CD14-positive monocyte (primary cell): ENCODE measurements around the gene ROR1. TPM values are rescaled to one million over a fixed set of nuclear protein-coding genes. Genes with fewer than 3 reads are reported as not detected.

Experiments
- DNase-seq, 3 donors: peaks; one replicate each; pipeline ENCODE4 v3.0.0-alpha.2; 2011 to 2022
- H2AFZ ChIP-seq: 2 replicates; pipeline ENCODE4 v1.6.0; 2012; ENCODE audit warnings: mild to moderate bottlenecking, low read depth, low read length, inconsistent platforms; ENCODE audit not compliant: insufficient read depth, poor library complexity, severe bottlenecking
- H3K27ac ChIP-seq, 2 donors: 1 replicate in 1 of 2; 2 replicates in 1 of 2; pipeline ENCODE4 v1.5.1; 2012 to 2013; ENCODE audit warnings: low read length in 2 of 2, control low read depth in 1 of 2, inconsistent platforms in 1 of 2, low read depth in 1 of 2, mild to moderate bottlenecking in 1 of 2
- H3K27me3 ChIP-seq, 2 donors: one replicate each; pipeline versions ENCODE4 v1.6.0 to v1.6.1; 2011 to 2013; ENCODE audit warnings: low read length in 2 of 2; ENCODE audit not compliant: control insufficient read depth in 2 of 2, insufficient read depth in 2 of 2
- H3K36me3 ChIP-seq, 2 donors: replicated peaks in 1 of 2; 1 replicate in 1 of 2; 2 replicates in 1 of 2; pipeline versions ENCODE4 v1.5.1 to v1.6.1; 2012 to 2013; ENCODE audit warnings: low read length in 2 of 2, control low read depth in 1 of 2, inconsistent platforms in 1 of 2, mild to moderate bottlenecking in 1 of 2; ENCODE audit not compliant: insufficient read depth in 2 of 2, control insufficient read depth in 1 of 2
- H3K4me1 ChIP-seq, 2 donors: 1 replicate in 1 of 2; 2 replicates in 1 of 2; pipeline versions ENCODE4 v1.5.1 to v1.6.1; 2012 to 2013; ENCODE audit warnings: low read length in 2 of 2, control low read depth in 1 of 2, inconsistent platforms in 1 of 2, mild to moderate bottlenecking in 1 of 2, moderate library complexity in 1 of 2; ENCODE audit not compliant: insufficient read depth in 2 of 2, control insufficient read depth in 1 of 2
- H3K4me2 ChIP-seq: replicated peaks from 2 replicates; pipeline ENCODE3; 2012; ENCODE audit warnings: low read length, moderate library complexity, mild to moderate bottlenecking; ENCODE audit not compliant: poor library complexity, severe bottlenecking; ENCODE audit errors: extremely low read depth
- H3K4me3 ChIP-seq, 3 experiments: fragments of 200-600 bp in 1 of 3; sonication (generic) in 1 of 3; replicated peaks in 1 of 3; 1 replicate in 2 of 3; 2 replicates in 1 of 3; pipeline ENCODE4 v1.5.1; 2011 to 2013; ENCODE audit warnings: low read length in 3 of 3, mild to moderate bottlenecking in 3 of 3, control low read depth in 2 of 3, low read depth in 2 of 3, inconsistent platforms in 1 of 3, moderate library complexity in 1 of 3
- H3K79me2 ChIP-seq: 2 replicates; pipeline ENCODE4 v1.6.0; 2012; ENCODE audit warnings: mild to moderate bottlenecking, control low read depth, inconsistent platforms, low read length, moderate library complexity; ENCODE audit not compliant: insufficient read depth
- H3K9ac ChIP-seq: 2 replicates; pipeline ENCODE4 v1.6.0; 2017; ENCODE audit warnings: low read length, mild to moderate bottlenecking; ENCODE audit not compliant: insufficient read depth, poor library complexity, severe bottlenecking
- H3K9me3 ChIP-seq, 2 donors: replicated peaks in 1 of 2; 1 replicate in 1 of 2; 2 replicates in 1 of 2; pipeline versions ENCODE4 v1.5.1 to v1.6.1; 2012 to 2013; ENCODE audit warnings: low read length in 2 of 2, control low read depth in 1 of 2; ENCODE audit not compliant: control insufficient read depth in 1 of 2, insufficient read depth in 1 of 2
- H4K20me1 ChIP-seq: 2 replicates; pipeline ENCODE4 v1.6.0; 2012; ENCODE audit warnings: mild to moderate bottlenecking, low read length, control low read depth, moderate library complexity; ENCODE audit not compliant: insufficient read depth
- H3K27ac Mint-ChIP-seq, 7 donors: one replicate each; pipeline ENCODE4 v1.8.0; 2020; ENCODE audit warnings: mild to moderate bottlenecking in 7 of 7, mixed read lengths in 7 of 7, moderate library complexity in 6 of 7, inconsistent platforms in 2 of 7
- H3K27me3 Mint-ChIP-seq, 3 donors: one replicate each; pipeline ENCODE4 v1.8.0; 2021 to 2022; ENCODE audit warnings: low read depth in 3 of 3, mild to moderate bottlenecking in 3 of 3, mixed read lengths in 3 of 3, moderate library complexity in 3 of 3, inconsistent platforms in 1 of 3
- H3K36me3 Mint-ChIP-seq, 2 donors: one replicate each; pipeline ENCODE4 v1.8.0; 2020; ENCODE audit warnings: mixed read lengths in 2 of 2, inconsistent platforms in 1 of 2, mild to moderate bottlenecking in 1 of 2
- H3K4me1 Mint-ChIP-seq: one replicate; pipeline ENCODE4 v1.8.0; 2020; ENCODE audit warnings: mild to moderate bottlenecking, mixed read lengths
- H3K4me3 Mint-ChIP-seq, 2 donors: one replicate each; pipeline ENCODE4 v1.8.0; 2020; ENCODE audit warnings: mild to moderate bottlenecking in 2 of 2, mixed read lengths in 2 of 2, moderate library complexity in 1 of 2
- H3K9me3 Mint-ChIP-seq, 7 donors: one replicate each; pipeline ENCODE4 v1.8.0; 2020 to 2022; ENCODE audit warnings: mixed read lengths in 7 of 7, mild to moderate bottlenecking in 6 of 7, moderate library complexity in 6 of 7, inconsistent platforms in 2 of 7
- WGBS: methylation state at CpG from one replicate; pipeline ENCODE4 v1.1.5; 2013; ENCODE audit warnings: missing lambda C conversion rate; ENCODE audit not compliant: insufficient coverage; 5-methylcytosine and 5-hydroxymethylcytosine counted together
- intact Hi-C, 2 donors: fragments of 100-400 bp; cut with micrococcal nuclease; formaldehyde crosslinking; loops; one replicate each; pipeline versions ENCODE4 v1.15.0 to v1.15.1; 2023
- polyA plus RNA-seq, 3 donors: library from polyadenylated mRNA; depleted of rRNA in 1 of 3; unstranded in 2 of 3; stranded (reverse) in 1 of 3; fragments of 300-500 nt in 2 of 3; fragments of >200 nt in 1 of 3; fragmentation: Illumina TruSeq in 2 of 3; gene quantifications; 1 replicate in 2 of 3; 2 replicates in 1 of 3; pipeline ENCODE4 v1.2.3, GENCODE V29; 2012 to 2021
- TF ChIP-seq, protein P1 (sequence below): fragments of 200-600 bp; IDR thresholded peaks from one replicate; pipeline ENCODE4 v1.8.0; 2022; ENCODE audit warnings: antibody characterized with exemption, mild to moderate bottlenecking

Gene ROR1
- polyA plus RNA-seq, 3 donors = not detected

DNA sequence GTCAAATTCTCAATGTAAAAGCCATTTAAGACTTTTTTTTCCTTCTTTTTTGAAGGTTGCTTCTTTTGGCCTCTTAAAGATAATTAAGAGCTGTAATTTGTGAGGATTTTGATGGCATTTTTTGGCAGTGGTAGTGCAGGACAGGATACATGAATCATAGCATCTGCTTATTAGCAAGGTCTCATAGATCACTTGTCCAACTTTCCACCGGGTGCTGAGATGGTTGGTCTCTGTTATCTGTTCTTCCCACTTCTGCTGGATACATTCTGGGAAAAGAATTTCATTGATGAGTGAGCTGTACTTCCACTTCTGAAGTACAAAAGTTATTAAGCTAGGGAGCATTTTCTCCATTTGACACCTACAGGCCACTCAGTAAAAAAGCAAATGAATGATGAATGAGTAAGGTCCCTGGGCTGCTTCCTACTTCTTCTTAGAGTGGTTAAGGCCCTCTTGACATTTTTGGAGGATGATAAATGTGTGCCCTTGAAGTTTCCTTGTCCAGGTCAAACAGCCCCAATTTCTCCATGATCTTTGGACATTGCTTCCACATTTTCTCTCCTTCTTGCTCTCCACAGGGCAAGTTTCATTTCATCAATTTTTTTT is 100.6 kb downstream of the ROR1 start:
- H3K79me2 ChIP-seq = no peaks in the 10 kb centered on the region
- no peaks in the 10 kb centered on the region for H3K27me3 ChIP-seq
- intact Hi-C loops = no loop called here
- H3K4me2 ChIP-seq = no peak overlapping the region
- Mint-ChIP-seq H3K27ac (no peak overlapping the region), H3K4me3 (no peak overlapping the region), H3K36me3 (no peaks in the 10 kb centered on the region), H3K4me1 (no peaks in the 10 kb centered on the region), H3K27me3 (peaks cover 0 to 3% (median 0%) of the 10 kb centered on the region in 3 donors), H3K9me3 (peaks cover 0 to 1% (median 0%) of the 10 kb centered on the region in 7 donors)
- H3K36me3 ChIP-seq = no peaks in the 10 kb centered on the region
- no peaks in the 10 kb centered on the region for H3K4me1 ChIP-seq
- no peak for DNase-seq
- no peak overlapping the region for H3K27ac ChIP-seq
- no peak overlapping the region for H3K9ac ChIP-seq
- WGBS = no CpG with 5 or more reads among the region's 1 CpG
- H3K4me3 ChIP-seq = no peak overlapping the region
- TF ChIP-seq, protein P1, sequence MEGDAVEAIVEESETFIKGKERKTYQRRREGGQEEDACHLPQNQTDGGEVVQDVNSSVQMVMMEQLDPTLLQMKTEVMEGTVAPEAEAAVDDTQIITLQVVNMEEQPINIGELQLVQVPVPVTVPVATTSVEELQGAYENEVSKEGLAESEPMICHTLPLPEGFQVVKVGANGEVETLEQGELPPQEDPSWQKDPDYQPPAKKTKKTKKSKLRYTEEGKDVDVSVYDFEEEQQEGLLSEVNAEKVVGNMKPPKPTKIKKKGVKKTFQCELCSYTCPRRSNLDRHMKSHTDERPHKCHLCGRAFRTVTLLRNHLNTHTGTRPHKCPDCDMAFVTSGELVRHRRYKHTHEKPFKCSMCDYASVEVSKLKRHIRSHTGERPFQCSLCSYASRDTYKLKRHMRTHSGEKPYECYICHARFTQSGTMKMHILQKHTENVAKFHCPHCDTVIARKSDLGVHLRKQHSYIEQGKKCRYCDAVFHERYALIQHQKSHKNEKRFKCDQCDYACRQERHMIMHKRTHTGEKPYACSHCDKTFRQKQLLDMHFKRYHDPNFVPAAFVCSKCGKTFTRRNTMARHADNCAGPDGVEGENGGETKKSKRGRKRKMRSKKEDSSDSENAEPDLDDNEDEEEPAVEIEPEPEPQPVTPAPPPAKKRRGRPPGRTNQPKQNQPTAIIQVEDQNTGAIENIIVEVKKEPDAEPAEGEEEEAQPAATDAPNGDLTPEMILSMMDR = no peak
- no peaks in the 10 kb centered on the region for H3K9me3 ChIP-seq
- no peak overlapping the region for H2AFZ ChIP-seq
- no peaks in the 10 kb centered on the region for H4K20me1 ChIP-seq

DNA sequence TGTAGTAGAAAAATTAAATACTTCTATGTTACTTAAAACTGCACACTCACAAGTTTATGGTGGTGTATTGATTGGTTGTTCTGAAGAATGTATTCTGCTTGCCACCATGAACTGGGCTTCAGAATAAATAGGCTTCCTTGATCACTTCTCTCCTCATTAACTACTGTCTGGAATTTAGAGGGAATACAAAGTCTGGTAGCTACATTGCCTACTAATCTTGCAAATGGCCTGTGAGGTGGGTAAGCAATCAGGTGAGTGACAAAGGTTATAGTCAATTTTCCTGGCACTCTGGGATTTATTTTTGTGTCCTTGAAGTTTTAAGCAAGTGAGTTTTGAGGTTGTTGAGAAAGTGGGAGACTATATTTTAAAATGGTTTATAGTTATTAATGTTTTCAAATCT is 101.8 kb downstream of the ROR1 start:
- Histone ChIP-seq H4K20me1 (no peaks in the 10 kb centered on the region), H3K36me3 (no peaks in the 10 kb centered on the region), H3K9me3 (no peaks in the 10 kb centered on the region), H3K4me3 (no peak overlapping the region), H3K79me2 (no peaks in the 10 kb centered on the region), H2AFZ (no peak overlapping the region), H3K27me3 (no peaks in the 10 kb centered on the region), H3K9ac (no peak overlapping the region), H3K4me1 (no peaks in the 10 kb centered on the region), H3K27ac (no peak overlapping the region), H3K4me2 (no peak overlapping the region)
- no peak overlapping the region for H3K4me3 Mint-ChIP-seq
- TF ChIP-seq, protein P1 = no peak
- H3K4me1 Mint-ChIP-seq = no peaks in the 10 kb centered on the region
- peaks cover 0 to 1% (median 0%) of the 10 kb centered on the region in 7 donors for H3K9me3 Mint-ChIP-seq
- intact Hi-C loops = no loop called here
- DNase-seq = no peak
- H3K27ac Mint-ChIP-seq = no peak overlapping the region
- H3K27me3 Mint-ChIP-seq = peaks cover 0 to 2% (median 0%) of the 10 kb centered on the region in 3 donors
- no peaks in the 10 kb centered on the region for H3K36me3 Mint-ChIP-seq
